Breast epithelium (tissue), 3 donors: ENCODE data around the gene NSD2.

Experiments used
- CTCF ChIP-seq, 3 donors: fragments of 450-650 bp; IDR thresholded peaks; one replicate each; pipeline ENCODE4 v1.5.1; 2016 to 2017; ENCODE audit warnings: antibody characterized with exemption in 3 of 3, mild to moderate bottlenecking in 3 of 3, moderate library complexity in 3 of 3
- POLR2A ChIP-seq: fragments of 450-650 bp; IDR thresholded peaks from one replicate; pipeline ENCODE4 v1.6.1; 2016; ENCODE audit warnings: antibody characterized with exemption, mild to moderate bottlenecking, moderate library complexity

GRCh38 chr4:1895971-1896657 lies 24.9 kb downstream of the NSD2 start:
- TF ChIP-seq CTCF (IDR thresholded peaks at IDR 0.05), result no peak
- TF ChIP-seq POLR2A, result no peak
